Skeletal muscle satellite cell (primary cell): Measurements from ENCODE around the gene NPHP4. TPM values are rescaled to one million over a fixed set of nuclear protein-coding genes. Genes with fewer than 3 reads are reported as not detected.

Experiments
- small RNA-seq: library from RNA; depleted of rRNA; stranded (forward); fragments of <200 nt; gene quantifications from one replicate; pipeline ENCODE3, GENCODE V24; 2012

The NPHP4 gene

Small RNA genes within 50 kb of the gene (small RNA-seq; reads per million reads assigned to genes)
- not detected for gene MIR4689
